HFF-Myc (cell line): ENCODE data around the gene PRXL2C.

Experiments
- DNase-seq: peaks from one replicate; pipeline ENCODE4 v3.0.0-alpha.2; 2011; ENCODE audit warnings: low read depth; ENCODE audit errors: extremely low read depth
- H3K4me3 ChIP-seq: replicated peaks from 2 replicates; pipeline ENCODE4 v1.5.1; 2011; ENCODE audit warnings: low read depth, mild to moderate bottlenecking, control low read depth, low read length
- CTCF ChIP-seq: IDR thresholded peaks from 2 replicates; pipeline ENCODE4 v1.5.1; 2012; ENCODE audit warnings: mild to moderate bottlenecking, low read depth, low read length, control low read depth; ENCODE audit errors: missing control alignments

The PRXL2C gene

DNA sequence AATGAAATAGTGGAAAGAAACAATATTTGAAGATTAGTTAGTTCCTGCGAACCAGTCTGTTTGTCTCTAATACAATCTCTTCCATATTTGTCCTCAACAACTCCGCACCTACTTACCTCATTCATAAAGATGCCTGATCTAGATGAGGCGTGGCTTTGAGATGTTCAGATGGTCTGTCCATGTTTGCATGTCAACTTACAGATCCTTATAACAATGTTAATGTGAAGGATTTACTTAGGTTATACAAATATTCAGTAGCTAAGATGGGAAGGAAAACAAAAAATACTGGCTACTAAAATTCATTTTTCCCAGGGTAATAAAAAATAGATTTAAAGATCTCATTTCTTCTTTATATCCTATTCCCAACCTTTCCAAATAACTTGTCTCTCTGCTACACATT, 43.8 kb downstream of the PRXL2C start:
- no peak for TF ChIP-seq CTCF
- H3K4me3 ChIP-seq: no peak overlapping the region
- no peak for DNase-seq

GRCh38 chr9:96609732-96610131, 45.4 kb downstream of the PRXL2C start:
- H3K4me3 ChIP-seq: no peak overlapping the region
- no peak for DNase-seq
- no peak for TF ChIP-seq CTCF

GRCh38 chr9:96607971-96608370, 47.1 kb downstream of the PRXL2C start:
- no peak for DNase-seq
- no peak overlapping the region for H3K4me3 ChIP-seq
- TF ChIP-seq CTCF: no peak

DNA sequence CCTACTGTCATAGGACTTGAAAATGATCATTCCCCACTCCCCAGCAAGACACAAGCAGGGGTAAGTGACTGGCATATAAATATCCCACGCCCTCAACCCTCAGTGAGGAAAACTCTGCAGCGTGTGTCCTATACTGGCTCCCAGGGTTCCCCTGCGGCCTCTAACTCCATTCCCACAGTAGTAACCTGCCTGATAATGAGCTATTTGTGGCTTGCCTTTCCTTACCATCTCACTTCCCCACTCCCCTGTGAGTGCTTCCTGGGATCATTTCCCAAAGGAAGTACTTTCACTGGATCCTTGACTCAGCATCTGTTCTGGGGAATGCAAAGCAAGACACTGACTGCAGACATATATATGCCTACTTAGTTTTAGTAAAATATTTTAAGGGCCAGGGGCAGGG, 49.8 kb downstream of the PRXL2C start:
- TF ChIP-seq CTCF: no peak
- no peak overlapping the region for H3K4me3 ChIP-seq
- no peak for DNase-seq

DNA sequence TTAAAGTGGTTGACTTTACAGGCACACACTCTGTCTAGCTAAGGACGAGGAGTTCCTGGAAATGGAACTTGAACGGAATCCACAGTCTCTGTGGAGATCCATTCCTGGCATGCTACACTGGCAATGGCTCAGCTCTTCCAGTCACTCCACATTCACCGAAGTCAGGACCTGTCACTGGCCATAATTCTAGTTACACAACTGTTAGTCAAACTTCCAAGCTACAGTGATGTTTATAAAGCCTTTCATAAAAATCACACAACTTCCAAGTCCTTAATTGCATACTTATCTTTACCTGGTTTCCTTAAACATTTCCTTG, 51.2 kb downstream of the PRXL2C start:
- TF ChIP-seq CTCF: no peak
- no peak for DNase-seq
- H3K4me3 ChIP-seq: no peak overlapping the region

DNA sequence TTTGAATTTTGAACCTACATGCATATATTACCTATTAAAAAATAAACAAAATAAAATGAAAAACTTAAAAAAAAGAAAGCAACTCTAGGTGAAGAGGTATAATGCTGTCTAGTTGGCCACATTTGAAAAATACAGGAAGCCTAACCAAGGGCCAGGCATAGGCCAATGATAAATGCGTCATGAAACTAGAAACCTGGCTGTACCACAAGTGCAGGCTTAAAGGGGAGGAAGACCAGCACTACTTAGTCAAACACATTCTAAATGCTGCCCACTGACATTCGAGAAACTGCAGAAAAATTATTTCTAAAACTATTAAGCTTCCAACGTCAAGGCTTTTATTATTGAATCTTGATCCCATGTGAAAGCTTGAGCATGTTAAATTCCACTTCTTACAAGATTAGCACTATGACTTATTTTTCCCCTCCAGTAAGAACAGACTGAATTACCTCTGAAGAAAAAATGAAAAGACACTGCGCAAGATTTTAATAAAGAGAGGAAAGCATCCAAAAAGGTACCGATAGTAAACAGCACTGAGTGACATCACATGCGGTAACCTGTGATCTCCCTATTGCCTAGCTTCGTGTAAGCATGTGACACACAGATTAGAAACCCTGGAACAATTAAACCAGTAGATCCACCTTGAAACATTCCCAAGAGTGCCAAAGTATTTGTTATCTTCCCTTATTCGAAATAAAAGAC, 51.7 kb downstream of the PRXL2C start:
- TF ChIP-seq CTCF: no peak
- DNase-seq: no peak
- no peak overlapping the region for H3K4me3 ChIP-seq

- DNase-seq: no peak
- no peak for TF ChIP-seq CTCF
- no peak overlapping the region for H3K4me3 ChIP-seq
These were observed 55.8 kb downstream of the PRXL2C start for GRCh38 chr9:96599298-96599697.
